Measurements from ENCODE around the gene CEP135.

Gene CEP135

GRCh38 chr4:55973650-55974049 lies 24.9 kb downstream of the CEP135 start:
- no peaks in the 10 kb centered on the region for H3K79me1 ChIP-seq (ENCODE audit: low read length)
- no peak overlapping the region for H2BK12ac ChIP-seq (ENCODE audit: low read length)
- no CpG with 5 or more reads among the region's 2 CpGs for WGBS (ENCODE audit: extremely low coverage, insufficient coverage, insufficient read length)

GRCh38 chr4:55977811-55978210 lies 29.1 kb downstream of the CEP135 start:
- Histone ChIP-seq H3K27ac (ENCODE audit: low read depth, low read length) (no peak overlapping the region), H2BK120ac (ENCODE audit: insufficient read depth, low read length, poor library complexity) (no peak overlapping the region), H2BK12ac (ENCODE audit: low read length) (no peak overlapping the region), H3K79me1 (ENCODE audit: low read length) (no peaks in the 10 kb centered on the region), H3K4ac (ENCODE audit: low read depth, low read length) (no peak overlapping the region), H3K4me2 (ENCODE audit: low read length) (no peak overlapping the region), H3K36me3 (ENCODE audit: control insufficient read depth in 1 of 2, insufficient read depth in 2 of 2, low read length in 2 of 2) (peaks cover 0 to 2% of the 10 kb centered on the region in 2 experiments), H2BK5ac (ENCODE audit: low read depth, low read length, poor library complexity) (no peak overlapping the region), H2AK5ac (ENCODE audit: low read length) (no peak overlapping the region), H3K27me3 (ENCODE audit: insufficient read depth, low read length) (no peaks in the 10 kb centered on the region), H3K23ac (ENCODE audit: low read length) (no peak overlapping the region), H3K9me3 (ENCODE audit: insufficient read depth, low read depth, low read length) (no peaks in the 10 kb centered on the region), H2AFZ (ENCODE audit: insufficient read depth, low read length, poor library complexity) (no peak overlapping the region), H3K4me1 (ENCODE audit: control insufficient read depth in 1 of 2, insufficient read depth in 2 of 2, low read length in 2 of 2) (peaks cover 0 to 3% of the 10 kb centered on the region in 2 experiments), H3K18ac (ENCODE audit: low read length) (no peak overlapping the region), H4K12ac (ENCODE audit: low read depth, low read length) (no peak overlapping the region), H3K79me2 (ENCODE audit: control insufficient read depth, insufficient read depth, low read length, poor library complexity) (no peaks in the 10 kb centered on the region), H3K14ac (ENCODE audit: low read length) (no peak overlapping the region), H3K4me3 (ENCODE audit: low read depth, low read length) (no peak overlapping the region), H4K8ac (ENCODE audit: low read depth, low read length) (no peak overlapping the region), H4K91ac (ENCODE audit: low read depth, low read length) (no peak overlapping the region), H3K9ac (ENCODE audit: low read length) (no peak overlapping the region)
- no peak for DNase-seq
- WGBS (ENCODE audit: extremely low coverage, insufficient coverage, insufficient read length) = no CpG with 5 or more reads among the region's 4 CpGs

More at GRCh38 chr4:55973650-55974049, 24.9 kb downstream of the CEP135 start:
- H3K4me3 ChIP-seq (ENCODE audit: low read depth, low read length) = no peak overlapping the region
- no peak overlapping the region for H3K27ac ChIP-seq (ENCODE audit: low read depth, low read length)
- no peaks in the 10 kb centered on the region for H3K79me2 ChIP-seq (ENCODE audit: control insufficient read depth, insufficient read depth, low read length, poor library complexity)
- no peaks in the 10 kb centered on the region for H3K9me3 ChIP-seq (ENCODE audit: insufficient read depth, low read depth, low read length)
- H2AFZ ChIP-seq (ENCODE audit: insufficient read depth, low read length, poor library complexity) = no peak overlapping the region
- H3K4me1 ChIP-seq (ENCODE audit: control insufficient read depth in 1 of 2, insufficient read depth in 2 of 2, low read length in 2 of 2) = no peaks in the 10 kb centered on the region
- H3K4me2 ChIP-seq (ENCODE audit: low read length) = no peak overlapping the region
- no peak overlapping the region for H3K18ac ChIP-seq (ENCODE audit: low read length)
- H3K4ac ChIP-seq (ENCODE audit: low read depth, low read length) = no peak overlapping the region
- no peak overlapping the region for H3K9ac ChIP-seq (ENCODE audit: low read length)
- H3K36me3 ChIP-seq (ENCODE audit: control insufficient read depth in 1 of 2, insufficient read depth in 2 of 2, low read length in 2 of 2) = peaks cover 0 to 6% of the 10 kb centered on the region in 2 experiments
- H4K12ac ChIP-seq (ENCODE audit: low read depth, low read length) = no peak overlapping the region
- H4K8ac ChIP-seq (ENCODE audit: low read depth, low read length) = no peak overlapping the region
- DNase-seq = no peak
- H2AK5ac ChIP-seq (ENCODE audit: low read length) = no peak overlapping the region
- no peaks in the 10 kb centered on the region for H3K27me3 ChIP-seq (ENCODE audit: insufficient read depth, low read length)
- H3K23ac ChIP-seq (ENCODE audit: low read length) = no peak overlapping the region
- no peak overlapping the region for H2BK5ac ChIP-seq (ENCODE audit: low read depth, low read length, poor library complexity)
- no peak overlapping the region for H4K91ac ChIP-seq (ENCODE audit: low read depth, low read length)
- H2BK120ac ChIP-seq (ENCODE audit: insufficient read depth, low read length, poor library complexity) = no peak overlapping the region
- no peak overlapping the region for H3K14ac ChIP-seq (ENCODE audit: low read length)

GRCh38 chr4:55979562-55979961 lies 30.8 kb downstream of the CEP135 start:
- Histone ChIP-seq H3K27me3 (ENCODE audit: insufficient read depth, low read length) (no peaks in the 10 kb centered on the region), H2BK120ac (ENCODE audit: insufficient read depth, low read length, poor library complexity) (no peak overlapping the region), H4K12ac (ENCODE audit: low read depth, low read length) (no peak overlapping the region), H3K4me2 (ENCODE audit: low read length) (no peak overlapping the region), H3K27ac (ENCODE audit: low read depth, low read length) (no peak overlapping the region), H3K4me3 (ENCODE audit: low read depth, low read length) (no peak overlapping the region), H3K9me3 (ENCODE audit: insufficient read depth, low read depth, low read length) (no peaks in the 10 kb centered on the region), H4K8ac (ENCODE audit: low read depth, low read length) (no peak overlapping the region), H2AK5ac (ENCODE audit: low read length) (no peak overlapping the region), H2BK12ac (ENCODE audit: low read length) (no peak overlapping the region), H3K36me3 (ENCODE audit: control insufficient read depth in 1 of 2, insufficient read depth in 2 of 2, low read length in 2 of 2) (peaks cover 0 to 2% of the 10 kb centered on the region in 2 experiments), H3K4me1 (ENCODE audit: control insufficient read depth in 1 of 2, insufficient read depth in 2 of 2, low read length in 2 of 2) (peaks cover 0 to 3% of the 10 kb centered on the region in 2 experiments), H3K23ac (ENCODE audit: low read length) (no peak overlapping the region), H3K79me2 (ENCODE audit: control insufficient read depth, insufficient read depth, low read length, poor library complexity) (no peaks in the 10 kb centered on the region), H3K18ac (ENCODE audit: low read length) (no peak overlapping the region), H3K79me1 (ENCODE audit: low read length) (no peaks in the 10 kb centered on the region), H3K9ac (ENCODE audit: low read length) (no peak overlapping the region), H3K4ac (ENCODE audit: low read depth, low read length) (no peak overlapping the region), H2AFZ (ENCODE audit: insufficient read depth, low read length, poor library complexity) (no peak overlapping the region), H4K91ac (ENCODE audit: low read depth, low read length) (no peak overlapping the region), H3K14ac (ENCODE audit: low read length) (no peak overlapping the region), H2BK5ac (ENCODE audit: low read depth, low read length, poor library complexity) (no peak overlapping the region)
- no peak for DNase-seq
- WGBS (ENCODE audit: extremely low coverage, insufficient coverage, insufficient read length) = no CpG with 5 or more reads among the region's 3 CpGs

- Histone ChIP-seq H4K8ac (ENCODE audit: low read depth, low read length) (no peak overlapping the region), H2BK12ac (ENCODE audit: low read length) (no peak overlapping the region), H3K4me3 (ENCODE audit: low read depth, low read length) (no peak overlapping the region), H2BK120ac (ENCODE audit: insufficient read depth, low read length, poor library complexity) (no peak overlapping the region), H4K12ac (ENCODE audit: low read depth, low read length) (no peak overlapping the region), H3K4me2 (ENCODE audit: low read length) (no peak overlapping the region), H2AK5ac (ENCODE audit: low read length) (no peak overlapping the region), H3K18ac (ENCODE audit: low read length) (no peak overlapping the region), H2BK5ac (ENCODE audit: low read depth, low read length, poor library complexity) (no peak overlapping the region), H3K36me3 (ENCODE audit: control insufficient read depth in 1 of 2, insufficient read depth in 2 of 2, low read length in 2 of 2) (peaks cover 3 to 4% of the 10 kb centered on the region in 2 experiments), H3K9me3 (ENCODE audit: insufficient read depth, low read depth, low read length) (no peaks in the 10 kb centered on the region), H3K27me3 (ENCODE audit: insufficient read depth, low read length) (no peaks in the 10 kb centered on the region), H3K4ac (ENCODE audit: low read depth, low read length) (no peak overlapping the region), H3K27ac (ENCODE audit: low read depth, low read length) (no peak overlapping the region), H3K23ac (ENCODE audit: low read length) (no peak overlapping the region), H3K14ac (ENCODE audit: low read length) (no peak overlapping the region), H3K79me1 (ENCODE audit: low read length) (no peaks in the 10 kb centered on the region), H4K91ac (ENCODE audit: low read depth, low read length) (no peak overlapping the region), H3K4me1 (ENCODE audit: control insufficient read depth in 1 of 2, insufficient read depth in 2 of 2, low read length in 2 of 2) (peaks cover 0 to 3% of the 10 kb centered on the region in 2 experiments), H3K9ac (ENCODE audit: low read length) (no peak overlapping the region), H3K79me2 (ENCODE audit: control insufficient read depth, insufficient read depth, low read length, poor library complexity) (no peaks in the 10 kb centered on the region), H2AFZ (ENCODE audit: insufficient read depth, low read length, poor library complexity) (no peak overlapping the region)
- no peak for DNase-seq
- no CpG with 5 or more reads among the region's 3 CpGs for WGBS (ENCODE audit: extremely low coverage, insufficient coverage, insufficient read length)
Measured at GRCh38 chr4:55980725-55981124, 32.0 kb downstream of the CEP135 start.

All from trophoblast cell (in vitro differentiated cells and primary cell).